ENCODE results near the gene TLE4. TPM values are rescaled to one million over a fixed set of nuclear protein-coding genes. Genes with fewer than 3 reads are reported as not detected.

TLE4 gene
- total and polyA plus RNA-seq, 10 of the 15 experiments (the other 5 are each of a cell fraction or from before 2014, with no cell fraction given): 5.3 to 53.3 (median 23.3) TPM

DNA sequence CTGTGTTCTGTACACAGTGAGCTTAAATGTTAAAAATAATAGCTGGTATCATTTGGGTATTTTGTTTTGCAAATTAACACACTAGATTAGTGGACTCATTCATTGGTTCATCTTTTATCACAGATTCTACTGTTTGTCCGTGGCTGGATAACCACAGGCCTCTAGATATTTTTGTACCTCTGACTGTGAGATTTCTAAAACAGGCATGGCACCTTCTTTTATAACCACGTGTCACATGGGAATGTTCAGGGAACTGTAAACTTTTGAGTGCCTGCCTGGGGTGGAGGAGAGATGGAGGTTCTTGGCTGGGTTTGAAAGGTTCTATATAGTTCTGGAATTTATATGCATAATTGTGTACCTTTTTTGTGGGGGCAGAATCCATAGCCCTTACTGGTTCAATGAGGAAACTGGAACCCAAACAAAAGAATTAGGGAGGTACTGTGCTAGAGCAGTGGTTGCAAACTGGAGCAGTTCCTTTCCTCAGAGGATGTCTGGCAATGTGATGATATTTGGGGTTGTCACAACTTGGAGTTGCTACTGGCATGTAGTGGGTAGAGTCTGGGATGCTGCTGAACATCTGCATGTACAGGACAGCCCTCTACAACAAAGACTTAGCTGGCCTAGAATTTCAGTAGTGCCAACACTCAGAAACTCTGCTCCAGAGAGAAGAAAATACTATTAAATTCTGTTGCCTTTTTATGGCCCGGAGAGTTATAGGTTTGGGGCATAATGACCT is 16.9 kb downstream of the TLE4 start:
- 46% methylated on average over 3 of the region's 3 CpGs for WGBS (ENCODE audit: insufficient coverage, insufficient replicate concordance, low lambda C conversion rate, missing lambda C conversion rate)
- Histone ChIP-seq H3K4me2 (ENCODE audit: control insufficient read depth, insufficient read depth) (no peak overlapping the region), H3K9ac (ENCODE audit: control insufficient read depth, insufficient read depth, low read length) (no peak overlapping the region), H4K20me1 (ENCODE audit: control insufficient read depth, insufficient read depth) (no peaks in the 10 kb centered on the region), H3K27ac (ENCODE audit: control insufficient read depth, insufficient read depth) (no peak overlapping the region), H3K36me3 (ENCODE audit: control insufficient read depth in 2 of 2, insufficient read depth in 2 of 2, low read length in 1 of 2) (peaks cover 0 to 7% of the 10 kb centered on the region in 2 experiments; a peak in 2 of 4 replicates), H2AFZ (ENCODE audit: control insufficient read depth, low read depth, low read length) (no peak overlapping the region), H3K27me3 (replicated peaks in 1 of 2; ENCODE audit: control insufficient read depth in 2 of 2, insufficient read depth in 2 of 2, low read length in 1 of 2) (no peaks in the 10 kb centered on the region), H3K79me2 (ENCODE audit: control insufficient read depth, insufficient read depth, low read length) (peaks cover 2% of the 10 kb centered on the region; the same call in 1 of the 2 replicates), H3K4me3 (no peak overlapping the region), H3K4me1 (ENCODE audit: control insufficient read depth, insufficient read depth, low read length) (peaks cover 12% of the 10 kb centered on the region; the same call in 1 of the 2 replicates), H3K9me3 (replicated peaks; ENCODE audit: control insufficient read depth, insufficient read depth, low read length) (no peaks in the 10 kb centered on the region)
- in situ Hi-C loops (cut with MboI): no loop called here
- ChIA-PET POLR2A (no interaction called here), SMC1A (ENCODE audit: uncharacterized antibody, unreplicated experiment) (interaction anchor here (1.2 to 2.8 kb wide), 2 partner anchors 15 to 36 kb away, joined by 3 to 11 read pairs; no protein-coding TSS in a partner anchor), CTCF (interaction anchor here (1.1 kb wide), 1 partner anchor 23 kb away, joined by 3 read pairs; no protein-coding TSS in a partner anchor), RAD21 (ENCODE audit: unreplicated experiment) (interaction anchor here (1.2 to 1.6 kb wide), 3 partner anchors 17 to 39 kb away, joined by 3 to 4 read pairs (median 3); partner anchors contain the start of gene TLE4)
- TF ChIP-seq CHD2 (IDR thresholded peaks at IDR 0.05; ENCODE audit: borderline replicate concordance, low read depth, low read length) (no peak), SMAD5 (IDR thresholded peaks at IDR 0.05; ENCODE audit: low read depth) (no peak), IKZF2 (IDR thresholded peaks at IDR 0.05) (no peak), TCF3 (IDR thresholded peaks at IDR 0.05; ENCODE audit: borderline replicate concordance, insufficient read depth, low read depth, low read length) (no peak), MYB (IDR thresholded peaks at IDR 0.05; ENCODE audit: borderline replicate concordance, low read depth, low read length) (no peak)
- TF ChIP-seq, protein P1, sequence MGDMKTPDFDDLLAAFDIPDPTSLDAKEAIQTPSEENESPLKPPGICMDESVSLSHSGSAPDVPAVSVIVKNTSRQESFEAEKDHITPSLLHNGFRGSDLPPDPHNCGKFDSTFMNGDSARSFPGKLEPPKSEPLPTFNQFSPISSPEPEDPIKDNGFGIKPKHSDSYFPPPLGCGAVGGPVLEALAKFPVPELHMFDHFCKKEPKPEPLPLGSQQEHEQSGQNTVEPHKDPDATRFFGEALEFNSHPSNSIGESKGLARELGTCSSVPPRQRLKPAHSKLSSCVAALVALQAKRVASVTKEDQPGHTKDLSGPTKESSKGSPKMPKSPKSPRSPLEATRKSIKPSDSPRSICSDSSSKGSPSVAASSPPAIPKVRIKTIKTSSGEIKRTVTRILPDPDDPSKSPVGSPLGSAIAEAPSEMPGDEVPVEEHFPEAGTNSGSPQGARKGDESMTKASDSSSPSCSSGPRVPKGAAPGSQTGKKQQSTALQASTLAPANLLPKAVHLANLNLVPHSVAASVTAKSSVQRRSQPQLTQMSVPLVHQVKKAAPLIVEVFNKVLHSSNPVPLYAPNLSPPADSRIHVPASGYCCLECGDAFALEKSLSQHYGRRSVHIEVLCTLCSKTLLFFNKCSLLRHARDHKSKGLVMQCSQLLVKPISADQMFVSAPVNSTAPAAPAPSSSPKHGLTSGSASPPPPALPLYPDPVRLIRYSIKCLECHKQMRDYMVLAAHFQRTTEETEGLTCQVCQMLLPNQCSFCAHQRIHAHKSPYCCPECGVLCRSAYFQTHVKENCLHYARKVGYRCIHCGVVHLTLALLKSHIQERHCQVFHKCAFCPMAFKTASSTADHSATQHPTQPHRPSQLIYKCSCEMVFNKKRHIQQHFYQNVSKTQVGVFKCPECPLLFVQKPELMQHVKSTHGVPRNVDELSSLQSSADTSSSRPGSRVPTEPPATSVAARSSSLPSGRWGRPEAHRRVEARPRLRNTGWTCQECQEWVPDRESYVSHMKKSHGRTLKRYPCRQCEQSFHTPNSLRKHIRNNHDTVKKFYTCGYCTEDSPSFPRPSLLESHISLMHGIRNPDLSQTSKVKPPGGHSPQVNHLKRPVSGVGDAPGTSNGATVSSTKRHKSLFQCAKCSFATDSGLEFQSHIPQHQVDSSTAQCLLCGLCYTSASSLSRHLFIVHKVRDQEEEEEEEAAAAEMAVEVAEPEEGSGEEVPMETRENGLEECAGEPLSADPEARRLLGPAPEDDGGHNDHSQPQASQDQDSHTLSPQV (IDR thresholded peaks at IDR 0.05): no peak
- TF ChIP-seq, protein P2, sequence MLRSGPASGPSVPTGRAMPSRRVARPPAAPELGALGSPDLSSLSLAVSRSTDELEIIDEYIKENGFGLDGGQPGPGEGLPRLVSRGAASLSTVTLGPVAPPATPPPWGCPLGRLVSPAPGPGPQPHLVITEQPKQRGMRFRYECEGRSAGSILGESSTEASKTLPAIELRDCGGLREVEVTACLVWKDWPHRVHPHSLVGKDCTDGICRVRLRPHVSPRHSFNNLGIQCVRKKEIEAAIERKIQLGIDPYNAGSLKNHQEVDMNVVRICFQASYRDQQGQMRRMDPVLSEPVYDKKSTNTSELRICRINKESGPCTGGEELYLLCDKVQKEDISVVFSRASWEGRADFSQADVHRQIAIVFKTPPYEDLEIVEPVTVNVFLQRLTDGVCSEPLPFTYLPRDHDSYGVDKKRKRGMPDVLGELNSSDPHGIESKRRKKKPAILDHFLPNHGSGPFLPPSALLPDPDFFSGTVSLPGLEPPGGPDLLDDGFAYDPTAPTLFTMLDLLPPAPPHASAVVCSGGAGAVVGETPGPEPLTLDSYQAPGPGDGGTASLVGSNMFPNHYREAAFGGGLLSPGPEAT (IDR thresholded peaks at IDR 0.05; ENCODE audit: low read depth): no peak
- intact Hi-C loops (cut with micrococcal nuclease; ENCODE audit: unreplicated experiment): no loop called here
- DNase-seq (ENCODE audit: low read depth, low spot score): no peak
- ATAC-seq: no peak
- no TSS peak for BruUV-seq (replicated peaks)
- no peak for FAIRE-seq
